ENCODE results near the gene SMC4.
A peak's percentile ranks its signal among the peaks of the same experiment; 100 is the strongest.
"Not testable (repeated sequence)": the region's sequence is repeated elsewhere in the genome, so short reads cannot be mapped to it uniquely, and the experiment has no call there.

Gene SMC4

DNA sequence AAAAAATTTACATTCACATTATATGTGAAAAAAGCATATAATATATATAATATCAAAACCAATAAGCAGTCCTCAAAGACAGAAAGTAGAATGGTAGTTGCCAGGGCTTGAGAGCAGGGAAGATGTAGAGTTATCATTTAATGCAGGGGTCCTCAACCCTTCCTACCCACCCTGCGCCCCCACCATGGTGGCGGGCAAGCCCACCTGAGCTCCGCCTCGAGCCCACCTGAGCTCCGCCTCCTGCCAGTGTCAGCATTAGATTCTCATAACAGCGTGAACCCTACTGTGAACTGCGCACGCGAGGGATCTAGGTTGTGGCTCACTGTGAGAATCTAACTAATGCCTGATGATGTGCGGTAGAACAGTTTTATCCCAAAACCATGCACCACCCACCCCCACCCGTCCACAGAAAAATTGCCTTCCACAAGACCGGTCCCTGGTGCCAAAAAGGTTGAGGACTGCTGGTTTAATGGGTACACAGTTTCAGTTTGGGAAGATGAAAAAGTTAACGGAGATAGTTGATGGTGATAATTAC lies 47.1 kb downstream of the SMC4 start:
- DNase-seq (ENCODE audit: low read depth) = no peak

DNA sequence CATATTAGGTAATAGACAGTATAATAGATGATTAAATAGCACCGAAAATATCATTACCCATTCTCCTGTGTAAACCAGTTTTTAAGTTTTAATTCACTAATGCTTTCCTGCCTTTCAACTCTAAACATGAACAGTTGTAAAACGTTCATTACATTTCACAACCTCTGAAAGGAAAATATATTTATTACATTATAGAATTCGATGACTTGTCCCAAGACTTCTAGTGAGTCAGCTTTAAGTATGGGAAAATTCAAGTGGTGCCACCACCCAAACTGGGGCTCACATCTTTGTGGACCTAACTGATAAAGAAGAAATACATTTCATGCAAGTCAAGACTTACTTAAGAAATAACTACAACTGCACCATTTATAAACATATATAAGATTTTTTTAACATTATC lies 48.1 kb downstream of the SMC4 start:
- no peak for DNase-seq (ENCODE audit: low read depth)

DNA sequence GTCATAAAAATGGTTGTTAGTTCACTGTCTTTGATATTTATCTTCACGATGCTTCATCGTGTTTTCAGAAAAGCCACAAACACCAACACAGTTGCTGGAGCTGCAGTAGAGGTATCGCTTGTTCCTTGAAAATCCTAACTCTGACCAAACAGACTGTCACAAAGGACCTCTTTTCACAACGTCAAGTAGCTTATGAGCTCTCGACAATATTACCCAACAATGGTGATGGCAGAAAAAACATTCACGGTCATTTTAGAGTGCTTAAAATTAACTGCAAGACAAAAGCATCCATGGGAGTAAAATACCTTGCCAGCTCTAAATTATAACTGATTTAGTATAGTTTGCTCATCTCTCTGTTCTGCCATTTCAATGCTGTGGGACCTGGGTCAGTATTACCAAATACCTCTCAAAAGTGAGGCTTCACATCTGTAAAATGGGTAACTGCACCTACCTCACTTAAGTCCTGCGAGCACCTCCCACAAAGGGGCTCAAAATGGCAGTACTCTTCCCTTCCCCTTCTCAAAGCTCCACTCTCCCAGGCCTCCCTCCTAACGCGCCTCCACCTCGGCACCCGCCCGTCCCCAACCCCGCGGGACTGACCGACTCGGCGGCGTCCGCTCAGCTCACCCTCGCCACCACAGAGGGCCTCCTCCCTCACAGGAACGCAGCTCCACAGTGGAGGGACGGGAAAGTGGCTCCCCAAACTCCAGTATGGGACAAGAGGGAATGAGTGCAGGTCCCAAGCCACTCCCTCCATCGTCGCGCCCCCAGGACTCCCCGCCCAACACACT lies 49.6 kb downstream of the SMC4 start:
- DNase-seq (ENCODE audit: low read depth) = no peak

DNA sequence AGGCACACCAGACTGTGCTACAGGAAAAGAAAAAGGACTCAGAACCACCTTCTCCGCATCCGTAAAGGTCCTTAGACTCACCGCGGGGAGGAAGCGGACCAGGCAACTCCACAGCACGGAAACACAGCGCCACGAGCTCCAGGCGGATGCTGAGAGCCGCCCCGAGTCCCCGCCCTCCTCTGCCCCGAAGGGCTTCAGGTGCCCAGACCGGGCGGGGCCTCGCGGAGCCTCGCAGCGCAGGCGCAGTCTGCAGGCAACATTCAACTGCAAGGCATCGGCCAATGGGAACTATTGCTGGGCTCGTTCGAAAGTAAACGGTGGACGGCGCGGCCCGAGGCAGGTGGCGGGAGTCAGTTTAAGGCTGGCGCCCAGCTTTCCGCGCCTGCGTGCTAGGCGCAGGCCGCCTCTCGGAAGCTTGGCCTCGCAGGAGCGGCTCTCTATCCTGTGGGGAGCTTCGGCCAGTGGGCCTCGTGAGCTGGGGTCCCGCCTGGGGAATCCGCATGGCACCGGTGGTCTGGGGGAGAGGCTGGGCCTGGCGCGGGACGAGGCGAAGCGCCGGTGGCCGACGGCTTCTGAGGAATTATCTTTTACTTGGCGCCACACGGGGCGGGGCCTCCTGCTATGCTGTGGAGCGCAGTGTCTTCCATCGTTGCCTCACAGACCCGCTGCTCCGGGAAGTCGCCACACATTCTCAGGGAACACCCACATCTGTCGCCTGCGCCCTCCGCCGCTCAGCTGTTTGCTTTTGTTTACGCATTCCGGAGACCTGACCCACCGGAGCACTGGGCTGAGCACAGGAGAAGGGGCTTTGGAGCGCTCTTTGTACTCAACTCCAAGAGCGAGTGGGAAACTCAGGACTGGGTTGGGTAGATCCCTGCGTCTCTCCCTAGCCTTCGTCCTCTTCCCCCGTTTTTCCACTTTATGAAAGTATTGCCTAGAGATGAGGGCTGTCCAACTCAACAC lies 50.5 kb downstream of the SMC4 start, which contains the start of gene TRIM59:
Gene TRIM59, minus strand, starts transcription at position 151 of the 963 bp plus-strand sequence. CDS start 10,603 bp downstream, outside the sequence.
- peak; percentile 93 for DNase-seq (ENCODE audit: low read depth)

DNA sequence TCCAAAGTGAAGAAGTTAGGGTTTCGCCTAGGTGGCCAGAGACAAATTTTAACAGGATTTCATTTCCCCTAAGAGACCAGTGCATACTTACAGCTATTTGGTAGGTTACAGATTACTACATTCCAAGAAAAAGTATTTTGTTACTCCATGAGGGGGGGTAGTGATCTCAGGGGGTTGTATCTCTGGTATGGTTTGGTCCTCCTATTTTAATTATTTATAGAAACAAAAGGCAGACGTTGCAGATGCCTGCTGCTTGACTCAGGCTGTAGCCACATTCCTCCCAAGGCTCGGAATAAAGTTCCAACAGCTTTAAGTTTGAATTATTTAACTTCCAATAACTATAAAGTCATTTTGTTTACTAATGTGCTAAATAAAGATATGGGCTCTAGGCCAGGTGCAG lies 51.4 kb downstream of the SMC4 start:
- no peak for DNase-seq (ENCODE audit: low read depth)

DNA sequence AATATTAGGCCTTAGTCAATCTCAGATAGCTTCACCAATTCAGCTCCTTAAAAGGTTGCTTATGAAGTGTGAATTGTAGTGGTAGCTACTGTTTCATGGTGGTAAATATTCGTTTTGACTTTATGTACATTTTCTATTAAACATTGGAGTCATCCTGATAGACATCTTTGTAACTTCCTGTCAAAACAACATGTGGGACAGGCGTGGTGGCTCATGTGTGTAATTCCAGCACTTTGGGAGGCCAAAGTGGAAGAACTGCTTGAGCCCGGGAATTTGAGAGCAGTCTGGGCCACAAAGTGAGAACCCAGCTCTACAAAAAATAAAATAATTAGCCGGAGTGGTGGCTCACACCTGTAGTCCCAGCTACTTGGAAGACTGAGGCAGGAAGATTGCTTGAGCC lies 52.2 kb downstream of the SMC4 start:
- no peak for DNase-seq (ENCODE audit: low read depth)

DNA sequence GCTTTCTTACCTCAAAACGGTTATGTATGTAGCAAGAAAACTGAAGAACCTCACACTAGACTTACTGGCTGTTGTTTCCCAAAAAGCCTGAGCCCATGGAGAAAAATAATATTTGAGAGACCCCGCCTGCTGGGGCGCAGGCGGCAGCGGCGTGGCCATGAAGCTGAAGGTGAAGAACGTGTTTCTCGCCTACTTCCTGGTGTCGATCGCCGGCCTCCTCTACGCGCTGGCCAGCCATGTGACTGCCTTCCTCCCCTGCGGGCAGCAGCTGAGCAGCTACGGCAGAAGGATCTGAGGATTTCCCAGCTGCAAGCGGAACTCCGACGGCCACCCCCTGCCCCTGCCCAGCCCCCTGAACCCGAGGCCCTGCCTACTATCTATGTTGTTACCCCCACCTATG lies 52.8 kb downstream of the SMC4 start:
- DNase-seq (ENCODE audit: low read depth) = not testable (repeated sequence)

DNA sequence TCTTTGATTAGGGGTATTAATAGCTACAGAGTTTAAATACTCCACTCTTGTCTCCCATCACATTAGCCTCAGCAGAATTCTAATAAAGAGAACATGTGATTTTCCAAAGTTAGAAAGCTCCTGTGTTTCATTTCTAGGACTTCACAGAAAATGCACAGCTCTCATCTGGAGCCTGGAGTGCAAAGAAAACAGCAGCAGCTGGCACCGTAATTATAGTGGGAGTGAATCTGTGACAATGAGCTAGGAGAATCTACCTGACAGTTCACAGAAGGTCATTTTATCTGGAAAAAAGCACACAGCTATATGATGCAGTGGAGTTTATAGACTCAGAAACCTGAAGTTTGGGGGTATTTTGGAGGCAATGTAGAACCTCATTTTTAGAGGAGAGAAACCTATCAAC lies 55.5 kb downstream of the SMC4 start:
- DNase-seq (ENCODE audit: low read depth) = no peak

DNA sequence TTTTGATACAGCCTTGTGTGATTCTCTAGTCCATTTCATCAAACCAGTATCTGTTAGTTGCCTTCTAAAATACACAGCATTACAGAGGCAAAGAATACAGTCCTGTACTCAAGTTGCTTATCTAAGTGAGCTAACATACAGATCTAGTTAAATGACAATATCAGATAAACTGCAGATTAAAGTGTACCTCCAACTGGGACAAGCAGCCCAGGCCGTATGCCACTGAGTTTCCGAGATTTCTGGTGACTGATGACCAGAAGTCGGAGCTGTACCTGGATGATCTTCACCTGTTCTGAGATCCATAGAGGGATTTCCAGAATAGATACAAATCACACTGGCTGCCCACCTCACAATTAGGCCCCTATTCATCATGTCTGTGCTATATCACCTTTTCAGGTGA lies 56.4 kb downstream of the SMC4 start:
- no peak for DNase-seq (ENCODE audit: low read depth)

DNA sequence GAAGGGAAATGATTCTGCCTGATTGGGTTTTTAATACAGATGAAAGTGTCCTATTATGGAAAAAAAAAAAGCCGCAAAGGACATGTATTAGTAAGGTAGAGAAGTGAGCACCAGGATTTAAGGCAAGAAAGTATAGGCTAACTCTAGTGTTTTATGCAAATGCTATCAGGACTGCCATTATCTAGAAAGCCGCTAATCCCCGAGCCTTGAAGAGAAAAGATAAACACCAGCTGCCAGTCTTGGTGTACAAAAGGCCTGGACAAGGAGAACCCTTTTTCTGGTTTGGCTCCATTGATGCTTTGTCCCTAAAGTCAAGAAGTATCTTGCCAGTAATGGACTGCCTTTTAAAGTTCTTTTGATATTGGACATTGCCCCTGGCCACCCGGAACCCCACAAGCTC lies 58.7 kb downstream of the SMC4 start:
- no peak for DNase-seq (ENCODE audit: low read depth)

DNA sequence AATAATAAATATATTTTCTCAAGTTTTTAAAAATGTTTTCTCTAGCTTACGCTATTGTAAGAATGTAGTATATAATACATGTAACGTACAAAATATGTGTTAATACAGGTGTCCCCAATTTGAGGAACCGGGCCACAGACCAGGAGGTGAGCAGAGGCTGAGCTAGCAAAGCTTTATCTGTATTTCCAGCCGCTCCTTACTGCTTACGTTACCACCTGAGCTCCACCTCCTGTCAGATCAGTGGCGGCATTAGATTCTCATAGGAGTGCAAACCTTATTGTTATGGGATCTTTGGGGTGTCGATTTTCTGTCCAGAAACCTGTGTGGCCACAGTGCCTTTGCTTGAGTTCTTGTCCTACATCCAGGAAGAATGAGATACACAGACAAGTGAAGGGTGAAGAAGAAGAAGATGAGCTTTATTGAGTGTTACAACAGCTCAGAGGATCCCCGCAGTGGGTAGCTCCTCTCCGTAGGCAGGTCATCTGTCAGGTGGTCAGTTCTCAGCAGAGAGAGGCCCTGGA lies 60.1 kb downstream of the SMC4 start:
- no peak for DNase-seq (ENCODE audit: low read depth)

DNA sequence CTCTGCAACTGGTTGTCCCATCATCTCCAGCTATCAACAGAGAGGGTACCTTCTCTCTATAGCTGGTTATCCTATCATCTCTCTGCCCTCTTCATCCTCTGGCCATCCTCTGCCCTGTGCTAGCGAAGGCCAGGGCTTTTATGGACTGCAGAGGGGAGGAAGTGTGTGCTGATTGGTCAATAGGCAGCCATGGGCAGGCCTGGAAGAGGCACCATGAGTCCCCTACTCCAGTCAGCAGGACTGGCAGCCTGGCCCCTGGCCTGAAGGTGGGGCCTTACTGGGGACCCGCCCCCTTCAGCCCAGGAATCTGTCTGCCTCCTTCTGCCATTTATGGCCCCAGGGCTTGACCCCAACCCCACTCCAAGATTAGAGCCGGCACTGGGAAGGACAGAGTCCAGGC lies 60.6 kb downstream of the SMC4 start:
- no peak for DNase-seq (ENCODE audit: low read depth)

DNA sequence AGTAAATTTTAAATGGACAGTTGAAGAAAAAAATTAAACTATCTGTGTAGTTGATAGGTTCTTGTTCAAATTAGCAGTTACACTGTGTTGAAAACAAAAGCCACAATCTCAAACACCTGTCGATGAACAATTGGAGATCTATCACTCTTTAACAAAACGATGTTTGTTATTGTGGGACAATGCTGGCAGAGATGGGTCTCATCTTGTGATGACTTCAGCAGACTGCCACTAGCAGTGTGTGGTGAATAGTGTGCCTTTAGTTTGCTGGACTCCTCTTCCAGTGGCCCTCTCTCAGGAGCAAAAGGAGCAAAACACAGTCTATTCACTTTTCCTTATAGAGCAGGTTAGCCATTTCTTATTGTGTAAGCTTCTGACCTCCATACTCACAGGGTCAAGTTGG lies 64.9 kb downstream of the SMC4 start:
- no peak for DNase-seq (ENCODE audit: low read depth)

DNA sequence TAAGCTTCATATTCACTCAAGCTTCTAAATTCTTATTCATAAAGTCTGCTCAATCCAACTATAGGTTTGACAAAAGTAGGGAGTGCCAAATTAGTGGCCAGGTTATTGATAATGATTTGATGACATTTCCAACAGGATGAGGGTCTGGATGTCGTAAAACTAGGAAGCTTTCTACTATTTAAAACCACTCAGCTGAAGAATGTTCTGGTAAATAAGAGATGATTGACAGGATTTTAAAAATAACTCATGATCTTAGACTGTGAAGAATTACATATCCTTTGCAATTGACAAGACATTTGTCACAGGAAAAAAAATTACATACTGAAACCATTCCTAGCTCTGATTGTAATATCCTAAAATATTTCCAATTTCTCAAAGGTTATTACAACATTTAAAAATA lies 65.5 kb downstream of the SMC4 start:
- no peak for DNase-seq (ENCODE audit: low read depth)

DNA sequence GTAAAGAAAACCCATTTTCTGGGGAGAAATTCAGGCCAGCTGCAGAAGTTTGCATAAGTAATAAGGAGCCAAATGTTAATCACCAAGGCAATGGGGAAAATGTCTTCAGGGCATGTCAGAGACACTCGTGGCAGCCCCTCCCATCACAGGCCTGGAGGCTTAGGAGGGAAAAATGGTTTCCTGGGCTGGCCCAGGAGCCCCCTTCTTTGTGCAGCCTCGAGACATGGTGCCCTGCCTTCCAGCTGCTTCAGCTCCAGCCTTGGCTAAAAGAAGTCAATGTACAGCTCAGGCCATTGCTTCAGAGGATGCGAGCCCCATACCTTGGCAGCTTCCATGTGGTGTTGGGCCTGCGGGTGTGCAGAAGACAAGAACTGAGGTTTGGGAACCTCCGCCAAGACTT lies 70.7 kb downstream of the SMC4 start:
- no peak for DNase-seq (ENCODE audit: low read depth)

DNA sequence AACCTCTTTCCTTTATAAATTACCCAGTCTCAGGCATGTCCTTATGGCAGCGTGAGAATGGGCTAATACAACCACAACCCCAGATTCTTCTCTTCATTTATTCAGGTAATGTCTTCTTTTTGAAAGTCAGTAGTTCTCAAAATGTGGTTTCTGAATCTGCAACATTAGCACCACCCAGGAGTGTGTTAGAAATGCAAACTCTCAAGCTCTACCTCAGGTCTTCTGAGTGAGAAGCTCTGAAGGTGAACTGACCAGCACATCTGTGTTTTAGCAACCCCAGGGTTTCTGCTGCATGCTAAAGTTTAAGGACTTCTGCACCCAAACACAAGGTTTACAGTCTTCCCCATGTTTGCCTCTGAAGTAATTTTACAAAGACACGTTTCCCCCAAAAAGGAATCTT lies 72.4 kb downstream of the SMC4 start:
- no peak for DNase-seq (ENCODE audit: low read depth)

DNA sequence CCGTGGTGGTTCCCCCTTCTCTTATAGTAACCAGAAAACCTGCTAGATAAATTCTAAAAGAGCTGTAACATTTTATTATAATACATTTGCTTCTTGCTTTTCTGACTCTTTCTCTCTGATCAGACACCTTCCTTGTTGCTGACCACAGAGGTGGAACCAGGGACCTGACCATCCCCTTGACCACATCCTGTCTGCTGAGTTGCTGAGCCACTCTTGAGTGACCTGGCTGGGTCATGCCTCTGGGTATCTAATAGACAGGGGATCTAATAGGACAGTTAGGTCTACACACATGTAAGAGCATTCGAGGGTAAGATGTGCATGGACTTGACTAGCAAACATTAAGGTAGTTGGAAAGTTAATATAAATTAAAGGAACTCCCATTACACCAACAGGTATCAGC lies 72.9 kb downstream of the SMC4 start:
- DNase-seq (ENCODE audit: low read depth) = no peak

DNA sequence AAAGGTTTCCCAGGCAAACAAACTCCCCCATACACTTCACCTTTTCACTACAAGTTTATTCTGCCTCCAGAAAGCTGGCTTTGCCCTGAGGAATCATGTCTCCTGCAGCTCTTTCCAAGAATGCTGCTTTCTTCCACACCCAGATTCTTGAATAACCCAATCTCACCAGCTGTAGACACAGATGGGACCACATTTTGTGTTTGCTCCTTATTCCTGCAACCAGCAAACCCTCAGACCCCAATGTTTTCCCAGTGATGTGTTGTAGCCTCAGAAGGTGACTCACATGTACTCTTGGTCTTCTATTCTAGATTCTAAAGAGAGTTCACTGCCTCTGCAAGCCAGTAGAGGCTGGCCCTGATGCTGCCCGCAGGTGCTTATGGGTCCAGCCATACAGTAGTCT lies 73.8 kb downstream of the SMC4 start:
- DNase-seq (ENCODE audit: low read depth) = no peak

DNA sequence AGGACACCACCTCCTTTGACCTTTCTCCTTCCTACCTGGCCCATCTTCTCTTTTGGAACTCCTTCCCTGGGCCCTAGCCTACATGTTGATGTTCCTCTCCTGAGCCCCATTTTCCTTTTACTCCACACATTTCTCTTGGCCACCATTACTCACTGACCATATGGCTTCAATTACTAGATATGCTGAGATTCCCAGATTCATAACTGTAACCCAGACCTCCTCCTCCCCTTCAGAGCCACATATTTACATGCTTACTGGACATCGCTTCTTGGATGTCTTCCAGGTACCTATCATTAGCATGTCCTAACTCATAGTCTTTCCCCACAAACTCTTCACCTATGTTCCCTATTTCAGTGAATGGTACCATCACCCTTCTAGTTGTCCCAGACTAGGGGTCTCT lies 74.5 kb downstream of the SMC4 start:
- no peak for DNase-seq (ENCODE audit: low read depth)

DNA sequence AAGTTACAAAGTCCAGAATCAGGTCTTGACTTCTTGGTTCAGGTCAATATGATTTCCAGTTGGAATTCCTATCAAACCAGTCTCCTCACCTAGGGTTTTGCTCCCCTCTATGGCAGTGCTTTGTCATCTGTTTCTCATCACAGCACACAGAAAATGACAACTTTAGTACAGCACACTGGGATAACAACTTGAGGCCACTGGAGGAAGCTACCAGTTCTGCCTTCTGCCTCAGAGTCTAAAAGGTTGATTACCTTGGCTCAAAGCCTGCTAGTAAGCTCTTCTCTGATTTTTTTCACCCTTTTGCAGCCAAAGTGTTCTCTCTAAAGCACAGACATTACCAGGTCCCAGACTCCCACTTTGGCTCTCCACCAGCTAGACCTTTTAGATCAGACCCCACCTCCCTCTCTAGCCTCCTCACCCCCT lies 75.0 kb downstream of the SMC4 start:
- no peak for DNase-seq (ENCODE audit: low read depth)

DNA sequence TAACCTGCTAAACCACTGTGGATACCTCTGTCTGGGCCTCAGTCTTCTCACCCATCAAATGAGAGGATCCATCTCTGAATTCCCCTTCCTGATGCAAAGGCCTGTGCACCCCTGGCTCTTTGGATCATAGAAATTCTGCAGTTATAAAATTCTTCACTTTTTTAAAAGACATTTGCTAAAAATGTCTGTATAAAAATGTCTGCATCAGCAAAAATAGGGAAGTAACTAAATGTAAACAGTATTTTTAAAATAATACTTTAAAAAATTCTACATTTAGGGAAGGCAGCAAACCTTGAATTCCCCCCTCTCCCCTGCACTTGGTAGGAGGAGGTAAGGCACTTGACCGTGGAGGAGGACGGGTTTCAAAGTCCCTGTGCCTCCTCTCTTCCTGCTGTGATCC lies 75.7 kb downstream of the SMC4 start:
- no peak for DNase-seq (ENCODE audit: low read depth)

DNA sequence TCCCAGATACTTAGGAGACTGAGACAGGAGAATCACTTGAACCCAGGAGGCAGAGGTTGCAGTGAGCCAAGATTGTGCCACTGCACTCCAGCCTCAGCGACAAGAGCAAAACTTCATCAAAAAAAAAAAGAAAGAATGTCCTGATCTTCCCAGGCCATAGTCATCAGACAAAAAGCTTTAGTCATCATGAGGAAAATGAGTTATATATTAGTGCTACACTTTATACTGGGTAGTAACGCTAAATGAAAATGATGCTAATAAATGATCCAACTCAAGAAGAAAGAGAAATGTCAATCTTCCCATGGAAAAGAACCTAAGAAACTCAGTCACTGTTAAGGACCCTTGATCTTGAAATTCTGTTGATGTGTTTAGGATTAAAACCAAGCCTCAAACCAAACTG lies 76.4 kb downstream of the SMC4 start:
- DNase-seq (ENCODE audit: low read depth) = no peak

DNA sequence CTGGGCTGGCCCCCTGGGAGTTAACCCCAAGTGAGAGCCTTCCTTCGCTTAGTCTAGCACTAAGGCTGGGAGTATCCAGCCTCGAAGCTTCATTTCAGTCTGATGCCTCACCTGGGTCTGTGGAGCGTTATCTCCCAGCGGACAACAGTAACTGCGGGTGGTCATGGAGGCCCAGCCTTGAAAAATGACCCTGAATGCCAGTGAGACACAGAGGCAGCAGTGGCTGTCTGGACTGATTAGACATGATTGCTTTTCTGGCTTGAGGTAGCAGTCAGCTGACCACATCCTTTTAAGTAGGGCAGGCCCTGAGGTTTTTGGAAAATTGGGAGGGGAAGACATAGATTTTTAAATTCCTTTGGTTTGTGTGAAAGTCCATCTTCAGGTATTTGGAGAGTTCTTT lies 78.3 kb downstream of the SMC4 start:
- DNase-seq (ENCODE audit: low read depth) = no peak
